HEK293 (cell line): ENCODE results near the gene GSTT4.

Experiments used
- CTCF ChIA-PET: fragments of 350-600 bp; formaldehyde crosslinking; extraction: SDS; loops from one replicate; lab custom pipeline; 2021; ENCODE audit warnings: antibody characterized with exemption; lab: Yijun Ruan, JAX
- POLR2A ChIA-PET: fragments of 300-600 bp; formaldehyde crosslinking; extraction: SDS; loops from one replicate; lab custom pipeline; 2020; ENCODE audit warnings: antibody characterized with exemption, inconsistent platforms; lab: Yijun Ruan, JAX
- H3K27ac ChIP-seq: fragments of 200-500 bp; sonication (Bioruptor generic); 2 replicates; pipeline ENCODE4 v1.5.1; 2014; ENCODE audit warnings: low read depth, low read length, control low read depth, inconsistent platforms; ENCODE audit errors: extremely low read depth
- H3K36me3 ChIP-seq, 2 experiments: fragments of 200-500 bp in 1 of 2; sonication (Bioruptor generic) in 1 of 2; 1 replicate in 1 of 2; 2 replicates in 1 of 2; pipeline ENCODE4 v1.5.1; 2014 to 2017; ENCODE audit warnings: inconsistent platforms in 2 of 2, low read length in 2 of 2; ENCODE audit not compliant: control insufficient read depth in 2 of 2, insufficient read depth in 1 of 2
- H3K4me1 ChIP-seq: fragments of 200-500 bp; sonication (Bioruptor generic); 2 replicates; pipeline ENCODE4 v1.5.1; 2014; ENCODE audit warnings: mild to moderate bottlenecking, low read length, inconsistent platforms; ENCODE audit not compliant: control insufficient read depth, insufficient read depth
- H3K4me3 ChIP-seq: 2 replicates; pipeline ENCODE4 v1.5.1; 2011; ENCODE audit warnings: low read depth, mild to moderate bottlenecking, control low read depth, low read length, moderate library complexity
- H3K9me3 ChIP-seq: fragments of 200-500 bp; sonication (Bioruptor generic); 2 replicates; pipeline ENCODE4 v1.5.1; 2014; ENCODE audit warnings: low read depth, low read length, inconsistent platforms; ENCODE audit not compliant: control insufficient read depth, insufficient read depth
- GFI1B ChIP-seq: fragments of 450-650 bp; formaldehyde crosslinking; IDR thresholded peaks from 2 replicates; pipeline ENCODE4 v1.5.1; 2016; ENCODE audit warnings: missing biosample characterization, missing genetic modification characterization
- MEIS1 ChIP-seq: sonication (generic); formaldehyde crosslinking; IDR thresholded peaks from 2 replicates; pipeline ENCODE4 v1.8.1; 2022; ENCODE audit warnings: missing genetic modification reagents, mild to moderate bottlenecking, borderline replicate concordance
- YY1 ChIP-seq: fragments of 450-650 bp; formaldehyde crosslinking; IDR thresholded peaks from 2 replicates; pipeline ENCODE4 v1.5.1; 2018; ENCODE audit warnings: missing biosample characterization, missing genetic modification characterization
- ZBTB49 ChIP-seq: fragments of 450-650 bp; formaldehyde crosslinking; IDR thresholded peaks from 2 replicates; pipeline ENCODE4 v1.5.1; 2016; ENCODE audit warnings: missing biosample characterization, missing genetic modification characterization, low read depth
- ZBTB6 ChIP-seq: fragments of 450-650 bp; formaldehyde crosslinking; IDR thresholded peaks from 2 replicates; pipeline ENCODE4 v1.5.1; 2017; ENCODE audit warnings: missing biosample characterization, missing genetic modification characterization
- ZNF132 ChIP-seq: fragments of 450-650 bp; formaldehyde crosslinking; IDR thresholded peaks from 2 replicates; pipeline ENCODE4 v1.5.1; 2017; ENCODE audit warnings: missing biosample characterization, missing genetic modification characterization, borderline replicate concordance
- ZNF175 ChIP-seq: fragments of 450-650 bp; formaldehyde crosslinking; IDR thresholded peaks from 2 replicates; pipeline ENCODE4 v1.5.1; 2016; ENCODE audit warnings: missing biosample characterization, missing genetic modification characterization
- ZNF221 ChIP-seq: fragments of 450-650 bp; formaldehyde crosslinking; IDR thresholded peaks from 2 replicates; pipeline ENCODE4 v1.5.1; 2017; ENCODE audit warnings: missing biosample characterization, missing genetic modification characterization, borderline replicate concordance
- ZNF433 ChIP-seq: fragments of 450-650 bp; formaldehyde crosslinking; IDR thresholded peaks from 2 replicates; pipeline ENCODE4 v1.5.1; 2016; ENCODE audit warnings: missing biosample characterization, missing genetic modification characterization, low read depth
- ZNF561 ChIP-seq: fragments of 450-650 bp; IDR thresholded peaks from 2 replicates; pipeline ENCODE4 v1.5.1; 2018; ENCODE audit warnings: missing biosample characterization, missing genetic modification characterization, borderline replicate concordance
- ZNF629 ChIP-seq: fragments of 450-650 bp; formaldehyde crosslinking; IDR thresholded peaks from 2 replicates; pipeline ENCODE4 v1.5.1; 2017; ENCODE audit warnings: missing biosample characterization, missing genetic modification characterization
- ZNF658 ChIP-seq: fragments of 450-650 bp; formaldehyde crosslinking; IDR thresholded peaks from 2 replicates; pipeline ENCODE4; 2016; ENCODE audit warnings: missing biosample characterization, missing genetic modification characterization
- ZNF660 ChIP-seq: fragments of 450-650 bp; IDR thresholded peaks from 2 replicates; pipeline ENCODE4 v1.5.1; 2018; ENCODE audit warnings: missing biosample characterization, mild to moderate bottlenecking, missing genetic modification characterization
- ZNF76 ChIP-seq: fragments of 450-650 bp; formaldehyde crosslinking; IDR thresholded peaks from 2 replicates; pipeline ENCODE4; 2016; ENCODE audit warnings: low read depth, missing biosample characterization, missing genetic modification characterization, borderline replicate concordance
- ZSCAN30 ChIP-seq: fragments of 450-650 bp; IDR thresholded peaks from 2 replicates; pipeline ENCODE4 v1.5.1; 2018; ENCODE audit warnings: missing biosample characterization, mild to moderate bottlenecking, missing genetic modification characterization, moderate library complexity
- ZXDB ChIP-seq: fragments of 450-650 bp; formaldehyde crosslinking; IDR thresholded peaks from 2 replicates; pipeline ENCODE4 v1.5.1; 2016; ENCODE audit warnings: missing biosample characterization, missing genetic modification characterization
- TF ChIP-seq, protein P1 (sequence below): fragments of 450-650 bp; formaldehyde crosslinking; conservative IDR thresholded peaks from 2 replicates; pipeline ENCODE4 v1.5.1; 2016; ENCODE audit warnings: low read depth, missing biosample characterization, missing genetic modification characterization
- TF ChIP-seq, protein P2 (sequence below): fragments of 450-650 bp; formaldehyde crosslinking; IDR thresholded peaks from 2 replicates; pipeline ENCODE4 v1.5.1; 2016; ENCODE audit warnings: missing biosample characterization, missing genetic modification characterization
- TF ChIP-seq, protein P3 (sequence below): fragments of 450-650 bp; formaldehyde crosslinking; IDR thresholded peaks from 2 replicates; pipeline ENCODE4 v1.5.1; 2016; ENCODE audit warnings: missing biosample characterization, missing genetic modification characterization
- TF ChIP-seq, protein P4 (sequence below): fragments of 450-650 bp; formaldehyde crosslinking; IDR thresholded peaks from 2 replicates; pipeline ENCODE4 v1.5.1; 2017; ENCODE audit warnings: missing biosample characterization, missing genetic modification characterization

Gene GSTT4

DNA sequence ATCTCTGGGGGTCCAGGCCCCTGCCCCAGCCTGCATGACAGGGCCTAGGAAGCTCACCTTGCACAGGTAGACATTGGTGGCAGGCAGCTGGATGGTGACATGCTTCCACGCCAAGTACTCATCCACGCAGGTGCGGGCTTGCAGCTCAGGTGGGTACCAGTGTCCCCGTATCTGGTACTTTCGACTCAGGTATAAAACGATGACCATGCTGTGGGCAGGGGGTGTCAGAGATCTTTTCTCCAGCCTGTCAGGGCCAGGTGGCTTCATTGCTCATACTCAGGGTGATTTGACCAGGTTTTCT lies 1.6 kb upstream of the GSTT4 start:
- TF ChIP-seq ZBTB49 (tag by site-specific recombination) (no peak), YY1 (tag by site-specific recombination) (no peak), ZNF221 (tag by site-specific recombination) (no peak), ZNF175 (tag by site-specific recombination) (no peak), ZNF76 (no peak), MEIS1 (CRISPR knock-in tag) (no peak), GFI1B (no peak), ZSCAN30 (tag by site-specific recombination) (no peak), ZNF132 (no peak), ZNF660 (tag by site-specific recombination) (no peak), ZNF629 (no peak), ZBTB6 (tag by site-specific recombination) (no peak), ZNF658 (tag by site-specific recombination) (no peak), ZNF433 (no peak), ZXDB (no peak), ZNF561 (tag by site-specific recombination) (no peak)
- TF ChIP-seq, protein P1, sequence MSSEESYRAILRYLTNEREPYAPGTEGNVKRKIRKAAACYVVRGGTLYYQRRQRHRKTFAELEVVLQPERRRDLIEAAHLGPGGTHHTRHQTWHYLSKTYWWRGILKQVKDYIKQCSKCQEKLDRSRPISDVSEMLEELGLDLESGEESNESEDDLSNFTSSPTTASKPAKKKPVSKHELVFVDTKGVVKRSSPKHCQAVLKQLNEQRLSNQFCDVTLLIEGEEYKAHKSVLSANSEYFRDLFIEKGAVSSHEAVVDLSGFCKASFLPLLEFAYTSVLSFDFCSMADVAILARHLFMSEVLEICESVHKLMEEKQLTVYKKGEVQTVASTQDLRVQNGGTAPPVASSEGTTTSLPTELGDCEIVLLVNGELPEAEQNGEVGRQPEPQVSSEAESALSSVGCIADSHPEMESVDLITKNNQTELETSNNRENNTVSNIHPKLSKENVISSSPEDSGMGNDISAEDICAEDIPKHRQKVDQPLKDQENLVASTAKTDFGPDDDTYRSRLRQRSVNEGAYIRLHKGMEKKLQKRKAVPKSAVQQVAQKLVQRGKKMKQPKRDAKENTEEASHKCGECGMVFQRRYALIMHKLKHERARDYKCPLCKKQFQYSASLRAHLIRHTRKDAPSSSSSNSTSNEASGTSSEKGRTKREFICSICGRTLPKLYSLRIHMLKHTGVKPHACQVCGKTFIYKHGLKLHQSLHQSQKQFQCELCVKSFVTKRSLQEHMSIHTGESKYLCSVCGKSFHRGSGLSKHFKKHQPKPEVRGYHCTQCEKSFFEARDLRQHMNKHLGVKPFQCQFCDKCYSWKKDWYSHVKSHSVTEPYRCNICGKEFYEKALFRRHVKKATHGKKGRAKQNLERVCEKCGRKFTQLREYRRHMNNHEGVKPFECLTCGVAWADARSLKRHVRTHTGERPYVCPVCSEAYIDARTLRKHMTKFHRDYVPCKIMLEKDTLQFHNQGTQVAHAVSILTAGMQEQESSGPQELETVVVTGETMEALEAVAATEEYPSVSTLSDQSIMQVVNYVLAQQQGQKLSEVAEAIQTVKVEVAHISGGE (tag by site-specific recombination): no peak
- TF ChIP-seq, protein P2, sequence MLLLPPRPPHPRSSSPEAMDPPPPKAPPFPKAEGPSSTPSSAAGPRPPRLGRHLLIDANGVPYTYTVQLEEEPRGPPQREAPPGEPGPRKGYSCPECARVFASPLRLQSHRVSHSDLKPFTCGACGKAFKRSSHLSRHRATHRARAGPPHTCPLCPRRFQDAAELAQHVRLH: no peak
- TF ChIP-seq, protein P3, sequence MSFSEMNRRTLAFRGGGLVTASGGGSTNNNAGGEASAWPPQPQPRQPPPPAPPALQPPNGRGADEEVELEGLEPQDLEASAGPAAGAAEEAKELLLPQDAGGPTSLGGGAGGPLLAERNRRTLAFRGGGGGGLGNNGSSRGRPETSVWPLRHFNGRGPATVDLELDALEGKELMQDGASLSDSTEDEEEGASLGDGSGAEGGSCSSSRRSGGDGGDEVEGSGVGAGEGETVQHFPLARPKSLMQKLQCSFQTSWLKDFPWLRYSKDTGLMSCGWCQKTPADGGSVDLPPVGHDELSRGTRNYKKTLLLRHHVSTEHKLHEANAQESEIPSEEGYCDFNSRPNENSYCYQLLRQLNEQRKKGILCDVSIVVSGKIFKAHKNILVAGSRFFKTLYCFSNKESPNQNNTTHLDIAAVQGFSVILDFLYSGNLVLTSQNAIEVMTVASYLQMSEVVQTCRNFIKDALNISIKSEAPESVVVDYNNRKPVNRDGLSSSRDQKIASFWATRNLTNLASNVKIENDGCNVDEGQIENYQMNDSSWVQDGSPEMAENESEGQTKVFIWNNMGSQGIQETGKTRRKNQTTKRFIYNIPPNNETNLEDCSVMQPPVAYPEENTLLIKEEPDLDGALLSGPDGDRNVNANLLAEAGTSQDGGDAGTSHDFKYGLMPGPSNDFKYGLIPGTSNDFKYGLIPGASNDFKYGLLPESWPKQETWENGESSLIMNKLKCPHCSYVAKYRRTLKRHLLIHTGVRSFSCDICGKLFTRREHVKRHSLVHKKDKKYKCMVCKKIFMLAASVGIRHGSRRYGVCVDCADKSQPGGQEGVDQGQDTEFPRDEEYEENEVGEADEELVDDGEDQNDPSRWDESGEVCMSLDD (tag by site-specific recombination): no peak
- TF ChIP-seq, protein P4, sequence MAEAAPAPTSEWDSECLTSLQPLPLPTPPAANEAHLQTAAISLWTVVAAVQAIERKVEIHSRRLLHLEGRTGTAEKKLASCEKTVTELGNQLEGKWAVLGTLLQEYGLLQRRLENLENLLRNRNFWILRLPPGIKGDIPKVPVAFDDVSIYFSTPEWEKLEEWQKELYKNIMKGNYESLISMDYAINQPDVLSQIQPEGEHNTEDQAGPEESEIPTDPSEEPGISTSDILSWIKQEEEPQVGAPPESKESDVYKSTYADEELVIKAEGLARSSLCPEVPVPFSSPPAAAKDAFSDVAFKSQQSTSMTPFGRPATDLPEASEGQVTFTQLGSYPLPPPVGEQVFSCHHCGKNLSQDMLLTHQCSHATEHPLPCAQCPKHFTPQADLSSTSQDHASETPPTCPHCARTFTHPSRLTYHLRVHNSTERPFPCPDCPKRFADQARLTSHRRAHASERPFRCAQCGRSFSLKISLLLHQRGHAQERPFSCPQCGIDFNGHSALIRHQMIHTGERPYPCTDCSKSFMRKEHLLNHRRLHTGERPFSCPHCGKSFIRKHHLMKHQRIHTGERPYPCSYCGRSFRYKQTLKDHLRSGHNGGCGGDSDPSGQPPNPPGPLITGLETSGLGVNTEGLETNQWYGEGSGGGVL (tag by site-specific recombination): no peak
- Histone ChIP-seq H3K36me3 (no peaks in the 10 kb centered on the region), H3K4me1 (no peaks in the 10 kb centered on the region), H3K4me3 (no peak overlapping the region), H3K27ac (no peak overlapping the region), H3K9me3 (no peaks in the 10 kb centered on the region)
- ChIA-PET CTCF (interaction anchor here (0.7 kb wide), 1 partner anchor 22 kb away, joined by 3 read pairs; no protein-coding TSS in a partner anchor), POLR2A (no interaction called here)
